Kidney (tissue), 14 donors: ENCODE data around the gene DNAAF5. TPM values are rescaled to one million over a fixed set of nuclear protein-coding genes. Genes with fewer than 3 reads are reported as not detected.

Experiments used
- DNase-seq, 5 donors: peaks; one replicate each; pipeline ENCODE4 v3.0.0-alpha.2; 2013 to 2020
- FAIRE-seq: peaks from 2 replicates; lab custom pipeline; 2012; peaks lifted over from hg19 to GRCh38; lab: Jason Lieb, UNC
- H3K27ac ChIP-seq, 2 donors: one replicate each; pipeline ENCODE4 v1.7.0; 2013; ENCODE audit warnings: low read depth in 2 of 2, low read length in 2 of 2, inconsistent platforms in 1 of 2
- H3K27me3 ChIP-seq: one replicate; pipeline ENCODE4 v1.7.1; 2013; ENCODE audit warnings: low read length, inconsistent platforms; ENCODE audit not compliant: control insufficient read depth, insufficient read depth
- H3K36me3 ChIP-seq, 3 donors: one replicate each; pipeline versions ENCODE4 v1.7.0 to v1.7.1; 2013; ENCODE audit warnings: low read length in 3 of 3, control low read depth in 1 of 3, inconsistent platforms in 1 of 3; ENCODE audit not compliant: insufficient read depth in 3 of 3, control insufficient read depth in 2 of 3
- H3K4me1 ChIP-seq, 3 donors: one replicate each; pipeline versions ENCODE4 v1.7.0 to v1.7.1; 2013; ENCODE audit warnings: low read length in 3 of 3, inconsistent platforms in 1 of 3, low read depth in 1 of 3; ENCODE audit not compliant: control insufficient read depth in 2 of 3, insufficient read depth in 2 of 3
- H3K4me3 ChIP-seq, 3 donors: one replicate each; pipeline versions ENCODE4 v1.7.0 to v1.8.1; 2013; ENCODE audit warnings: low read length in 3 of 3, control low read depth in 1 of 3, inconsistent platforms in 1 of 3
- H3K9ac ChIP-seq, 3 donors: one replicate each; pipeline versions ENCODE4 v1.7.0 to v1.7.1; 2013; ENCODE audit warnings: low read length in 3 of 3, control low read depth in 1 of 3, inconsistent platforms in 1 of 3
- H3K9me3 ChIP-seq, 3 donors: one replicate each; pipeline versions ENCODE4 v1.7.0 to v1.7.1; 2013; ENCODE audit warnings: low read length in 3 of 3, control low read depth in 1 of 3, inconsistent platforms in 1 of 3; ENCODE audit not compliant: control insufficient read depth in 2 of 3, insufficient read depth in 1 of 3
- CTCF ChIP-seq: IDR thresholded peaks from 3 replicates; pipeline ENCODE4 v1.5.1; 2012; ENCODE audit warnings: mild to moderate bottlenecking, moderate library complexity, borderline replicate concordance; ENCODE audit not compliant: insufficient read depth; ENCODE audit errors: extremely low read depth
- intact Hi-C: fragments of 100-400 bp; cut with DNase I; formaldehyde crosslinking; loops from one replicate; pipeline ENCODE4 v1.11.1; 2022
- polyA plus RNA-seq: library from polyadenylated mRNA; stranded (reverse); fragments of 350-450 nt; fragmentation: Illumina TruSeq; extraction: RNeasy Lipid Tissue Mini Kit (QIAGEN cat#74804); gene quantifications from one replicate; pipeline ENCODE4 v1.2.3, GENCODE V29; 2014; ENCODE audit warnings: low read depth, low replicate concordance; ENCODE audit not compliant: insufficient read depth
- total RNA-seq: library from RNA; stranded (reverse); fragmentation: NEBNext Ultra II Directional; extraction: Animal tissue kit (Norgen Biotek cat#: 25700); gene quantifications from one replicate; pipeline ENCODE4 v1.2.1, GENCODE V29; 2021
- donor health status: control.
- donor health status: control.
- donor health status: control.
- donor health status: control.
- donor health status: control.
- donor health status: DM: yes; HTN: yes; CAD: no.
- donor health status: Normal renal cell carcinoma (clear cell type).

Gene DNAAF5
- total and polyA plus RNA-seq, 2 donors from 2014 or later: 11.6 to 29.7 TPM

DNA sequence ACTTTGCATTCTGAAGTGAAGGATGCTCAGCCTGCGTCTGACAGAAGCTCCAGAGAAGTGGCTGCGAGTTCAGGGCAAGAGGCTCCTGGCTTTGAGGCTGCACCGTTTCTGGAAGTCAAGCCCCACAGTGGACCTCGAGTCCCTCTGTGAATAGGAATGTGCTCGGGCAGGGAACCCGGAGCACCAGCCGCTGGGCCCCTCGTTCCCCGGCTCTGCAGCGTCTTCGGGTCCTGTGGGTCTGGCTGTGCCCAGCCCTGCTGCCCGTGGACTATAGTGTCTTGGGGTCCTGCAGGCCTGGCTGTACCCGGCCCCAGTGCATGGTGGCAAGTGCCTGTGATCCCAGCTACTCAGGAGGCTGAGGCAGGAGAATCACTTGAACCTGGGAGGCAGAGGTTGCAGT, 45.9 kb downstream of the DNAAF5 start:
- DNase-seq (peak in 1 of 5 donors; percentile 58), FAIRE-seq (no peak)
- Histone ChIP-seq H3K27me3 (no peaks in the 10 kb centered on the region), H3K9ac (peak overlapping the region in 1 of 3 donors; percentile 62), H3K9me3 (no peaks in the 10 kb centered on the region), H3K27ac (peak overlapping the region in 1 of 2 donors; percentile 94), H3K4me1 (peaks cover 7 to 30% (median 24%) of the 10 kb centered on the region in 3 donors), H3K4me3 (no peak overlapping the region), H3K36me3 (peaks cover 2 to 10% (median 8%) of the 10 kb centered on the region in 3 donors)
- intact Hi-C loops: no loop called here
- TF ChIP-seq CTCF: no peak

GRCh38 chr7:772861-773621, 46.5 kb downstream of the DNAAF5 start:
- Histone ChIP-seq H3K4me1 (peaks cover 7 to 30% (median 24%) of the 10 kb centered on the region in 3 donors), H3K9me3 (no peaks in the 10 kb centered on the region), H3K9ac (peak overlapping the region in 1 of 3 donors; percentile 7), H3K27me3 (no peaks in the 10 kb centered on the region), H3K27ac (no peak overlapping the region), H3K36me3 (peaks cover 2 to 10% (median 8%) of the 10 kb centered on the region in 3 donors), H3K4me3 (no peak overlapping the region)
- no peak for FAIRE-seq
- no peak for TF ChIP-seq CTCF
- DNase-seq: peak in 1 of 5 donors; percentile 66
- intact Hi-C loops: no loop called here

GRCh38 chr7:773622-773915, 47.1 kb downstream of the DNAAF5 start:
- no peaks in the 10 kb centered on the region for H3K27me3 ChIP-seq
- peaks cover 2 to 10% (median 8%) of the 10 kb centered on the region in 3 donors for H3K36me3 ChIP-seq
- DNase-seq: peak in 1 of 5 donors; percentile 63
- H3K27ac ChIP-seq: no peak overlapping the region
- no peak overlapping the region for H3K4me3 ChIP-seq
- H3K9me3 ChIP-seq: no peaks in the 10 kb centered on the region
- FAIRE-seq: no peak
- H3K4me1 ChIP-seq: peaks cover 7 to 30% (median 24%) of the 10 kb centered on the region in 3 donors
- no peak for TF ChIP-seq CTCF
- peak overlapping the region in 1 of 3 donors; percentile 7 for H3K9ac ChIP-seq
- intact Hi-C loops: no loop called here
